ENCODE data around the gene PALM.

Gene PALM

DNA sequence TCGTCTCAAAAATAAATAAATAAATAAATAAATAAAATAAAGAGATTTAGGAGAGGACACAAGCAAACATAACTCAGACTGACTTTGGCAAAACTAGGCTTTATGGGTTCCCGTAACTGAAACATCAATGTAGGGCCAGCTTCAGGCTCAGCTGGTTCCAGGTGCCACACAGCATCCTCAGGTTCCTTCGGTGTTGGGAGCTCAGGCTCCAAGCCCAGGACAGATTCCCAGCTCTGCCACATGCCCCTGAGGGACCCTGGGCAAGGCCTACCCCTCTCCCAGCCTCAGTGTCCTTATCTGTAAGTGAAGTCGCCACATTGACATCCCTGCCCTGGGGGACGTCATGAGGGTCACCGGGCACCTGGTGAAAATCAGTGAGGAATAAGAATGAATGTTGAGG lies 60.9 kb downstream of the PALM start:
- no peak overlapping the region for H3K27ac ChIP-seq
- no peak for DNase-seq (ENCODE audit: low read depth, low spot score)

DNA sequence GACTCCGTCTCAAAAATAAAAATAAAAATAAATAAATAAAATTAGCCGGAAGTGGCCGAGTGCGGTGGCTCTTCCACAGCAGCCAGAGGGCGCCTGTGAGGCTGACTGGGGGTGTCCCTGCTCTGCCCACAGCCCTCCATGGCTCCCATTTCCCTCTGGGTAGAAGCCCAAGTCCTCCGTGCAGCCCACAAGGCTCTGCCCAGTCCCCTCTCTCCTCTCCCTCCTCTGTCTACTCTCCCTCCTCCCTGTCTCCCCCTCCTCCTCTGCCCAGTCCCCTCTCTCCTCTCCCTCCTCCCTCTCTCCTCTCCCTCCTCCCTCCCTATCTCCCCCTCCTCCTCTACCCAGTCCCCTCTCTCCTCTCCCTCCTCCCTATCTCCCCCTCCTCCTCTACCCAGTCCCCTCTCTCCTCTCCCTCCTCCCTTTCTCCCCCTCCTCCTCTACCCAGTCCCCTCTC lies 62.6 kb downstream of the PALM start:
- no peak overlapping the region for H3K27ac ChIP-seq
- no peak for DNase-seq (ENCODE audit: low read depth, low spot score)

DNA sequence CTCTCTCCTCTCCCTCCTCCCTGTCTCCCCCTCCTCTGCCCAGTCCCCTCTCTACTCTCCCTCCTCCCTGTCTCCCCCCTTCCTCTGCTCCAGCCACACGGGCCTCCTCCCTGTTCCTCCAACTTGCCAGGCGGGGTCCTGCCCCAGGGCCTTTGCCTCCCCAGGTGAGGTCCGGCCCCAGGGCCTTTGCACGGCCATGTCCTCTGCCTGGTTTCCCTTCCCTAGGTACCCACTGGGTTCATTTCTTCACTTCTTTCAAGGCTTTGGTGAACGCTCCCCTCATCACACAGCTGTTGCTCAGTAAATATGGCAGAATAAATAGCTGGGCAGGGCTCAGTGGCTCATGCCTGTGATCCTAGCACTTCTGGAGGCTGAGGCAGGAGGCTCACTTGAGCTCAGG lies 63.3 kb downstream of the PALM start:
- H3K27ac ChIP-seq, result no peak overlapping the region
- DNase-seq (ENCODE audit: low read depth, low spot score), result no peak

DNA sequence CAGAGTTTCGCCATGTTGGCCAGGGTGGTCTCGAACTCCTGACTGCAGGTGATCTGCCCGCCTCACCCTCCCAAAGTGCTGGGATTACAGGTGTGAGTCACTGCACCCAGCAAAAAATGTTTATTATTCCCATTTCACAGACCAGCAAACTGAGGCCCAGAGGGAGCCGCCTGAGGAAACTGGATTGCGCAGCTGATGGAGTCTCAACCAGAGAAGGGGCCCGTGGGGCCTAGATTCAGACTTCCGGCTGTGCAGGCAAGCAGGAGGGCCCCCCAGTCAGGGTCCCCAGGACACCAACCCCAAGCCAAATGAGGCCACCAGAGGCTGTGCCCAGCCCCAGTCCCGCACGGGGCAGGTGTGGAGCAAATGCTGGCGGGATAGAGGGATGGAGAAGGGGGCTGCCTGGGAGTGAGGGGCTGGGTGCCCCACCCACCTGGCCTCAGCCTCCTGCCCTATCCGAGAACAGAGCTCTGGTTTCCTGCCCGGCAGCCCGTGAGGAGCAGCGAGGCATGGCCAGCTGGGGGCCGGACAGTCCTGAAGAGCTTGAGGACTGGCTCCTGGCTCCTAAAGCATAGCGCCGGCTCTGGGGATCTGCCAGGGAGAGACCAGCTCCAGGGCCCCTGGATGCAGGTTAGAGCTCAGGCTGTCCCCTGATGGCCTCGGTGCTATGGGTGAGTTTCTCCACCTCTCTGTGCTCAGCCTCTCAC lies 64.1 kb downstream of the PALM start:
- no peak overlapping the region for H3K27ac ChIP-seq
- no peak for DNase-seq (ENCODE audit: low read depth, low spot score)

DNA sequence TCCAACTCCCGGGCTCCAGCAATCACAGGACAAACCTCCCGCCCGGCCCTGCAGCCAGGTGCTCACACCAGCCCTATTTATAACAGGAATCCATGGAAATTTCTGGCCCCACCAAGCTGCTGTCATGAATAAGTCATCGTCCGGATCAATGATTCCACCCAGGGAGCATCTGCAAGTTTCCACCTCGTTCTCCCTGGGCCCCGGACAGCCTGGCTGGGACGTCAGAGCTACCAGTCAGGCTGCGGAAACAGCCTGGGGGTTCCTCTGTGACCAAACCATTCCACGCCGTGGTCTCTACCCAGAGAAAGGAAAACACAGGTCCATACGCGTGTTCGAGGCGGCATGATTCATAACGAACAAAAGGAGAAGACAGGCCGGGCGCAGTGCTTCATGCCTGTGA lies 67.8 kb downstream of the PALM start:
- no peak for DNase-seq (ENCODE audit: low read depth, low spot score)

DNA sequence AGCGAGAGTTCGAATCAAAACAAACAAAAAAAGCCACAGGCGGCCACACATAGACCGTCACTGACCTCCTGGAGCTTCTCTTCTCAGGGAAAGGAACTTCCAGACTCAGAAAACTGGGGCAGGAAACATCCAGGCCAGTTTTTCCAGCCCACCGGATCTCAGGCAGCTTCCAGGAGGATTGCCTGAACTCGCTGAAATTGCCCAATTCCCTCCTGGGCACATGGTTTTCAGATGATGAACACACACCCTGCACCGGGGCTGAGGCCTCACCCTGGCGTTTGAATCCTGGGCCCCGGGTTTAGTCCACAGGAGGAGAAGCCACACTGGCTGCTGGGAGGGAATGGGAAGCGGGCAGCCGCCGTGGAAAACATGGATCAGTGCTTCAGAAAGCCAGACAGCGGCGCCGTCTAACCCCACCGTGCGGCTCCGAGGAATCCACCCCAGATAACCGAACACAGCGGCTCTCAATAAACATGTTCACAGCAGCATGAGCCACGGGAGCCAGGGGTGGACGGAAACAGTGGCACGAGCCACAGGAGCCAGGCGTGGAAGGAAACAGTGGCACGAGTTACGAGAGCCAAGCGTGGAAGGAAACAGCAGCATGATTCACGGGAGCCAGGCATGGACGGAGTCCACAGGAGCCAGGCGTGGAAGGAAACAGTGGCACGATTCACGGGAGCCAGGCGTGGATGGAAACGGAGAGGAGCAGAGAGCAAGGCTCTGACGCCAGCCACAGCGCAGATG lies 70.3 kb downstream of the PALM start:
- DNase-seq (ENCODE audit: low read depth, low spot score), result peak; percentile 65

More for the DNA sequence above, 67.8 kb downstream of the PALM start:
- no peak overlapping the region for H3K27ac ChIP-seq

DNA sequence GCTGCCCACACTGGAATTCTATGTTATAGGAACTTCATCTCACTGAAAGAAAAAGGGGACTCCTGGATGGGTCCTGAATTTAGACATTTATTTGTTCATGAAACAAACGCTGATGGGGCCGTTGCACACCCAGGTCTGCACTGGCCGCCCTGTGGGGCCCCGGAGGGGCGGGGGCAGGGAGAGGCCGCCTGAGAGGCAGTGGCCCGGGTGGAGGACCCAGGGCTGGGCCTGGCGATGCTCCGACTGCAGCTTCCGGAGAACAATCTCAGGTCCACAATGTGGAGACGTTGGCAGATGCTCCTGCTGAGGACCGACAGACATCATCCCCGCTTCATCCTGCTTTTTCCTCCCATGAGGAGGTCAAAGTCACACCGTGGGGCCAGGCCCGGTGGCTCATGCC lies 72.2 kb downstream of the PALM start:
- no peak overlapping the region for H3K27ac ChIP-seq

More for the DNA sequence above, 70.3 kb downstream of the PALM start:
- H3K27ac ChIP-seq, result peak overlapping the region; percentile 84

DNA sequence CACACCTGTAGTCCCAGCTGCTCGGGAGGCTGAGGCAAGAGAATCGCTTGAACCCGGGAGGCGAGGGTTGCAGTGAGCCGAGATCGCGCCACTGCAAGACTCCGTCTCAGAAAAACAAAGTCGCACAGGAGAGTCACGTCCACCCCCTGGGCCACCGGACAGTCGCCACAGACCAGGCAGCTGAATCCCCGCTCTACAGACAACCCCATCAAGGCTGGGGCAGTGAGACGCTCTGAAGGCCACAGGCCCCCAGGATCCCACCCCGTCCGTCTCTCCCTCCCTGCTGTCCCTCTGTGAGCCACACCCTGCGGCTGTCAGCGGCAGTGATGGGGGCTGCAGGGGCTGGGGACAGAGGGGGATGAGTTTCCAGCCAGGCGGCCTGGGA lies 73.1 kb downstream of the PALM start:
- DNase-seq (ENCODE audit: low read depth, low spot score), result no peak
- no peak overlapping the region for H3K27ac ChIP-seq

More for the DNA sequence above, 72.2 kb downstream of the PALM start:
- DNase-seq (ENCODE audit: low read depth, low spot score), result no peak

DNA sequence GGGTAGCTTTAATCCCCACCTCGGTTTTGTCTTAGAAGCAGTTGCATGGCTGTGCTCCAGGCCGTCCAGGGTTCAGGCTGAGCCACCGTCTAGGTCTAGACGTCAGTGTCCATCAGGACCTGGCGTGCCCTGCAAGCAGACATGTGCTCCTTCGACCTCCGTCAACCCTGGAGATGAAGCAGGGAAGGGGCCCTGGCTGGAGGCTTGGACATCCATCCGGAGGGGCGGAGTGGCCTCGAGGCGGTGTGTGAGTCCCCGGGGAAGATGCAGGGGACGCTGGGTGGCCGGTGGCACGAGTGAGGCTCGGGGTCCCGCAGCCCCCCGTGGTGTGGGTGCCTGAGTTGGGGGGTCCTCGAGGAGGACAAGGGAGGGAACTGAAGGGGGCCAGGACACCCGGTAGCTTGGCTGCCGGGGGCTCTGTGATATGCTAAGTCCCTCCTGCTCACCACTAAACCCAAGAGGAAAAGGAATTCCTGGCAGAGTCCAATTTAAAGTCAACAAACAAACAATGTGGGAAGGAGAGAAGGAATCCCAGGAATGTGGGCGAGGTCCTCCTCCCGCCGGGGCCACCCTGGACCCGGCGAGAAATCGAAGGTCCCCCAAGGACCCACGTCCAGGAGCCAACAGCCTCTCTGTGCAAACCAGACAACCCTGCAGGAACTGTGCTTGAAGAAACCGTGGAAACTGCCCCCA lies 73.6 kb downstream of the PALM start:
- H3K27ac ChIP-seq, result peak overlapping the region; percentile 37
- DNase-seq (ENCODE audit: low read depth, low spot score), result no peak

DNA sequence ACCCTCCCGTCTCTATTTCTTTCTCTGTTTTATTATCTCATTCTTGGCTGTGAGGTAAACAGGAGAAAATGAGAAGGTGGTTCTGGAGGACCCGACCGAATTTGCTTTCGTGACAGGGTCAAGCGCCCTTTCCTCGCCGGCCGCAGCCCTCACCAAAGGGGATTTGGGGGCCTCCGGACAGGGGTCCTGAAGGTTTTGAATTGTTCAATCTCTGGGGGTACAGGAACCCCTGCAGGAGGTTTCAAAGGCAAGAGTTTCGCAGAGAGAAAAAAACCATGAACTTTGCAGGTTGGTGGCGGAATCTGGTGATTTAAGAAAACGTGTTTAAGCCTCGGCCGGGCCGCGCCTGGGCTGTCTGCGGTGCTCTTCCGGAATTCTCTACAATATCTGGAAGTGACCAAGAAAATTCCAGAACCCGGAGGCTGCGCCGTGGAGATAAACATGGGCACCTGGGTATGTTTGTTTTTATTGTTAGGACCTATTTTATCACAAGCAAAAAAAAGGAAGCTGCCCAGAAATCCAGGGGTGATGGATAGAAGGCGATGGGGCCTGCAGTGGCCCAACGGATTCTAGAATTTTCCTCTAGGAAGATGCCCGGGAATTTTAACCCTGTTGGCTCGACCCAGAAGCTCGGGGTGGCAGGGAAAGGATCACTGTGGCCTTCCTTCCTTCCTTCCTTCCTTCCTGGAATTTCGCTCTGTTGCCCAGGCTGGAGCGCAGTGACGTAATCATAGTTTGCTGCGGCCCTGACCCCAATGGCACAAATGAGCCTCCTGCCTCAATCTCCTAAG lies 74.3 kb downstream of the PALM start:
- peak overlapping the region; percentile 37 for H3K27ac ChIP-seq
- no peak for DNase-seq (ENCODE audit: low read depth, low spot score)

DNA sequence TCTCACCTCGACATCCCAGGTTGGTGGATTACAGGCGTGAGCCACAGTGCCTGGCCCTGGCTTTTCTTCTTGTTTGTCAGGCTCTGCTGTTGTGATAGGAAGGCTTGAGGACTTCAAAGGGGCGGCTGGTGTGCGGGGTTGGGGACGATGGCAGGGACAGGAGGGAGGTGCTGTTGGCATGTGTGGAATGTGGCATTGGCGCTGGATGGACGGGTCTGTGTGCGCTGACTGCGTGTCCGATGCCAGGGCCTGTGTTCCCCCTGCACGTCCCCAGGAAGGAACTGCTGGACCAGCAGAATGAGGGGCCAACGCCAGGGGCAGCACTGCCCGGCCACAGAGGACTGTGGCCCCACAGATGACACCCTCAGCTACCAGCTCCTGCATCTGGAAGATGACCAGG lies 75.8 kb downstream of the PALM start:
- DNase-seq (ENCODE audit: low read depth, low spot score), result no peak

DNA sequence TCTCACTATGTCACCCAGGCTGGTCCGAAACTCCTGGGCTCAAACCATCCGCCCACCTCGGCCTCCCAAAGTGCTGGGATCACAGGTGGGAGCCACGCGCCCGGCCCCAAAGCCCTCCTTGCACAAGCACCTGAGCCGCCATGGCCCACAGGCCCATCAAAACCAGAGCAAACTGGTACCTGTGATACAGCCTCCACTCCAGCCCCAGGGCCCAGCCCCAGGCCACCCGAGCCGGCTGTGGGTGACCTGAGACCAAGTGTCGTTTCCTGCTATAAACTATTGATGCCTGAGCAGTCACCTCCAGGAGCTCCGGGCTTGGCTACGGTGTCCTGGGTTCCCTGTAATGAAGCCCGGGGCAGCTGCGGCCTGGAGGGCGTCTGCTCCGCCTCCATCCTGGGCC lies 78.8 kb downstream of the PALM start:
- no peak overlapping the region for H3K27ac ChIP-seq
- no peak for DNase-seq (ENCODE audit: low read depth, low spot score)

More for the DNA sequence above, 75.8 kb downstream of the PALM start:
- H3K27ac ChIP-seq, result no peak overlapping the region

DNA sequence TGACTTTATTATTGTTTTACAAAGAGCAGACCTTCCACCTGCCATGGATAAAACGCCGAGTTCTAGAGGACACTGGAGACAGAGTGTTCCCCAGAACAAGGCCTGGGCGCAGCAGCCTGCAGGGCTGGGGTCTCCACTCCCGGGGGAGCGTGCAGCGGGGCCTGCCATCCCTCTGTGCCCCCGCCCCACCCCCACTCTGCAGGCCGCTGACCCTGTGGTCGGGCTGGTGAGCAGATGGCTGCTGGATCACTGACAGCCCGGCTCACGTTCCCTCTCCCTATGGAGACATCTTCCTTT lies 79.9 kb downstream of the PALM start:
- DNase-seq (ENCODE audit: low read depth, low spot score), result no peak
- no peak overlapping the region for H3K27ac ChIP-seq

DNA sequence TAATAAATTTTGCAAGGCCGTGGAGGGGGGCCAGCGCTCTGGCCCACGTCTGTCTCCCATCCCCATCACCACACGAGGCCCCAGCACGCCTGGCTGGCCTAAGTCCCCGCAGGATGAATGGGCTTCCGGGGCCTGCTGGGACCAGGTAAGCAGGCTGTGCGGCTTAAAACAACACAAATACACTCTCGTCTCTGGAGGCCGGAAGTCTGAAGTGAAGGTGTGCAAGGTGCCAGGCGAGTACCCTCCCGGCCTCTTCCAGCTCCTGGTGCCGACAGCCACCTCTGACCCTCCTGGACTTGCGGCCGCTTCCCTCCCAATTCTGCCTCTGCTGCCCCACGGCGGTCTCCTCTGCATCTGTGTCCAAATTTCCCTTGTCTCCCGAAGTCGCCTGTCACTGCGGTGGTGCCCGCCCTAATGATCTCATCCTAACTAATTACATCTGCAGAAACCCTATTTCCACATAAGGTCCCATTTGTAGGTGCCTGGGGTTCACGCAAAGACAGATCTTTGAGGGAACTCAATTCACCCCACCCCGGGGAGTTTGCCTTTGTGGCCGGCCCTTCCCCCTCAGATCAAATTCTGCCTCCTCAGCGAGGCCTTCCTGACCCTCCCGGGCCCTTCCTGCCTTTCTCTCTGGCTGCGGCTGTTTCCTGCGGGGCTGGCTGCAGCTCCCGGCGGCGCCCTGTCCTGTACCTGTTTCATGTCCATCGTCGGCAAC lies 80.4 kb downstream of the PALM start:
- no peak overlapping the region for H3K27ac ChIP-seq
- DNase-seq (ENCODE audit: low read depth, low spot score), result no peak

DNA sequence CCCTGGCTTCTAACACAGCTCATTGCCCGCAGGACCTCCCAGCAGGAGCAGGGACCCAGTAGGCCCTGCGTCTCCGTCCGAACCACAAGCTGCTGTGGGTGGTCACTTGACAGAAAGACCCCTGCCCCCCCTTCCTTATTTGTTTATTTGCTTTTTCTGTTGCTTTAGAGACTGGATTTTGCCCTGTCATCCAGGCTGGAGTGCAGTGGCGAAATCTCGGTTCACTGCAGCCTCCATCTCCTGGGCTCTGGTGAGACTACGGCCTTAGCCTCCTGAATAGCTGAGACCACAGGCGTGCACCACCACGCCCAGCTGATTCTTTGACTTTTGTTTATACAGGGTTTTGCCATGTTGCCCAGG lies 80.9 kb downstream of the PALM start:
- H3K27ac ChIP-seq, result no peak overlapping the region
- DNase-seq (ENCODE audit: low read depth, low spot score), result no peak

DNA sequence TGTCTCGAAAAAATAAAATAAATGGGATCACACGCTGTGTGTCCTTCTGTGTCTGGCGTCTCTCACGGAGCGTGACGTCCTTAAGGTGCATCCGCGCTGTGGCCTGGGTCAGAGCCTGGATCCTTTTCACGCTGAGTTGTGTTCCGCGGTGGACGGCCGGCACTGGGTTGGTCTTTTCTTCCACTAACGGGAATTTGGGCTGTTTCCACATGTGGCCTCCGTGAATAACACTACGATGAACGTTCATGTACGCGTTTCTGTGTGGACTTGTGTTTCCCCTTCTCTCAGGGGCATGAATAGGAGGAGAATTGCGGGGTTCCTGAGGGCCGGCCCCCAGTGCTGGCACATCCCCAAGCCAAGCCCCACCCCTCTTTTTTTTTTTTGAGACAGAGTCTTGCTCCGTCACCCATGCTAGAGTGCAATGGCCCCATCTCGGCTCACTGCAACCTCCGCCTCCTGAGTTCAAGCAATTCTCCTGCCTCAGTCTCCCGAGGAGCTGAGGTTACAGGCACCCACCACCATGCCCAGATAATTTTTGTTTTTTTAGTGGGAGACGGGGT lies 82.4 kb downstream of the PALM start:
- no peak overlapping the region for H3K27ac ChIP-seq
- DNase-seq (ENCODE audit: low read depth, low spot score), result no peak

DNA sequence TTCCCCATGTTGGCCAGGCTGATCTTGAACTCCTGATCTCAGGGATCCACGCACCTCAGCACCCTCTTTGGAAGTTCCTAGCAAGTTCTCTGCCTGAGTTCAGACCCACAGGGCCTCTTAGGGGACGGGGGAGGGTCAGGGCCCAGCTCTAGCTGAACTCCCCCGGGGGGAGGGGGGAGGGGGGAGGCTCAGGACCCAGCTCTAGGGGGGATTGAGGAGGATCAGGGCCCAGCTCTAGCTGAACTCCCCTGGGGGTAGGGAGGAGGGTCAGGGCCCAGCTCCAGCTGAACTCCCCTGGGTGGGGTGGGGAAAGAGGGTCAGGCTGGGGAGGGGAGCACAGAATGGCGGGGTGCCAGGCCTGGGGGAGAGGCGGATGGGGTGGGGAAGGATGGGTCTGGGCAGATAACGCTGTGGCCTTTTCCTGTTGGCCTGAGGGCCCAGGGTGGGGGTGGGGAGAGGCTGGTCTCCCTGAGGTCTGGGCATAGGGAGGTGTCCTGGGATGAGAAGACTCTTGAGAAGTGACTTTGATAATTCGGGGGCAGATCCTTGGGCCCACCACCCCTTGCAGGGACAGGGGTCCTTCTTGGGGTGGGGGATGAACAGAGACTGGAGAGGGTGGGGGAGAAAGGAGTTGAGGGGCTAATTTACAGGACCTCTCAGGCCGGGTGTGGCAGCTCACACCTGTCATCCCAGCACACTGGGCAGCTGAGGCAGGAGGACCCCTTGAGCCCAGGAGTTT lies 83.0 kb downstream of the PALM start:
- no peak for DNase-seq (ENCODE audit: low read depth, low spot score)
- no peak overlapping the region for H3K27ac ChIP-seq

DNA sequence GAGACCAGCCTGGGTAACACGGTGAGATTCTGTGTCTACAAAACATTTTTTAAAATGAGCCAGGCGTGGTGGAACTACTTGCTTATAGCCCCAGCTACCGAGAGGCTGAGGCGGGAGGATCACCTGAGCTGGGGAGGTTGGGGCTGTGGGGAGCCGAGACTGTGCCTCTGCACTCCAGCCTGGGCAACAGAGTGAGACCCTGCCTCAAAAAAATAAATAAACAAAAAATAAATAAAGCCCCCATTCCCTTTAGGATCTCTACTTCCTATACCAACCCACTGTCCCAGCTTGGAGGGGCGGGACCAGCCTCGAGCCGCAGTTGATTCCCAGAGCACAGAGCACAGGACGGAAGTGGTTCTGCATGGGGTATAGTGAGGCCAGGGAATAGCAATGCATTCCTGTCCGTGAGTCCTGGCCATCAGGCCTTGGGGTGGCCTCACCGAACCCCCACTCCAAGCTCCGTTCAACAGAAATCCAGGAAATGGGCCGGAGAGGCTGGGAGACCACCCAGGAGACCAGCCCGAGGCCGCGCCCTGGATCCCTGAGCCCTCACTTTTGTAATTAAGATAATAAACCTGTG lies 83.7 kb downstream of the PALM start:
- H3K27ac ChIP-seq, result no peak overlapping the region
- no peak for DNase-seq (ENCODE audit: low read depth, low spot score)

DNA sequence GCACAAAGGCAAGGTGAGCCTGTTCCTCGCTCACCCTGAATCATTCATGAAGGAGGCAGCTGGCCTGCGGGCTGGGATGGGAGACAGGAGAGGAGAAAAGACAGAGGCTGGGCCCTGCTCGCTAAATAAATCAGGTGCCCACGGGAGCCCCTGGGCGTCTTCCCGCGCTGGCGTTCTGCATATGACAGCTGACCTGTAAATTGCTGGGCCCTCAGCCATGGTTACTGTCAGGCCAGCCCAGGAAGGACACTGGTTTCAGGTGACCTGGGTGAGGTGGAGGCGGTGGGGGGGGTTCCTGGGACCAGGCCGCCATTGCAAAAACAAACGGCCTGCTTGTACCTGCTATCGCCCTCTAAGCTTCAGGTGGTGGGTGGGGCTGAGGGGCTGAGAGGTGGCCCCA lies 85.1 kb downstream of the PALM start:
- no peak overlapping the region for H3K27ac ChIP-seq
- no peak for DNase-seq (ENCODE audit: low read depth, low spot score)

Measured in epithelial cell of prostate (primary cell).